Liver (tissue), 9 donors: ENCODE measurements around the gene MARK3. TPM values are rescaled to one million over a fixed set of nuclear protein-coding genes. Genes with fewer than 3 reads are reported as not detected.

Experiments used
- DNase-seq: peaks from one replicate; pipeline ENCODE4 v3.0.0-alpha.2; 2017; ENCODE audit warnings: low spot score
- H3K27ac ChIP-seq, 2 donors: one replicate each; pipeline ENCODE4 v1.7.0; 2013; ENCODE audit warnings: inconsistent platforms in 2 of 2, low read length in 2 of 2, control low read depth in 1 of 2, low read depth in 1 of 2, mild to moderate bottlenecking in 1 of 2
- H3K27me3 ChIP-seq, 4 donors: one replicate each; pipeline versions ENCODE4 v1.6.1 to v1.7.0; 2013; ENCODE audit warnings: low read length in 3 of 4, inconsistent platforms in 1 of 4, mild to moderate bottlenecking in 1 of 4, moderate library complexity in 1 of 4; ENCODE audit not compliant: control insufficient read depth in 4 of 4, insufficient read depth in 4 of 4
- H3K36me3 ChIP-seq, 4 donors: one replicate each; pipeline versions ENCODE4 v1.6.1 to v1.7.0; 2013; ENCODE audit warnings: low read length in 3 of 4, mild to moderate bottlenecking in 3 of 4, low read depth in 1 of 4, moderate library complexity in 1 of 4; ENCODE audit not compliant: control insufficient read depth in 4 of 4, insufficient read depth in 3 of 4
- H3K4me1 ChIP-seq, 4 donors: one replicate each; pipeline versions ENCODE4 v1.6.1 to v1.7.0; 2013; ENCODE audit warnings: low read length in 3 of 4, mild to moderate bottlenecking in 3 of 4, moderate library complexity in 1 of 4; ENCODE audit not compliant: control insufficient read depth in 4 of 4, insufficient read depth in 4 of 4
- H3K4me3 ChIP-seq, 3 donors: one replicate each; pipeline versions ENCODE4 v1.6.1 to v1.7.0; 2013; ENCODE audit warnings: low read length in 3 of 3, control low read depth in 1 of 3, low read depth in 1 of 3, mild to moderate bottlenecking in 1 of 3
- H3K9ac ChIP-seq, 2 donors: one replicate each; pipeline ENCODE4 v1.7.0; 2013; ENCODE audit warnings: low read length in 2 of 2, mild to moderate bottlenecking in 2 of 2, moderate library complexity in 2 of 2, control low read depth in 1 of 2, low read depth in 1 of 2
- H3K9me3 ChIP-seq, 4 donors: one replicate each; pipeline versions ENCODE4 v1.6.1 to v1.7.0; 2013; ENCODE audit warnings: low read length in 3 of 4; ENCODE audit not compliant: control insufficient read depth in 4 of 4
- EGR1 ChIP-seq, 2 donors: IDR thresholded peaks; 2 replicates each; pipeline ENCODE4 v1.6.1; 2016 to 2018; ENCODE audit warnings: antibody characterized with exemption in 2 of 2, low read depth in 2 of 2
- FOXA1 ChIP-seq: IDR thresholded peaks from 2 replicates; pipeline ENCODE4 v1.6.1; 2016; ENCODE audit warnings: antibody characterized with exemption
- FOXA2 ChIP-seq: IDR thresholded peaks from 2 replicates; pipeline ENCODE4 v1.6.1; 2016; ENCODE audit warnings: antibody characterized with exemption
- GABPA ChIP-seq, 2 donors: IDR thresholded peaks in 1 of 2; conservative IDR thresholded peaks in 1 of 2; 2 replicates each; pipeline ENCODE4 v1.6.1; 2016; ENCODE audit warnings: antibody characterized with exemption in 2 of 2, mild to moderate bottlenecking in 1 of 2, moderate library complexity in 1 of 2
- HNF4A ChIP-seq, 2 donors: conservative IDR thresholded peaks; 2 replicates each; pipeline ENCODE4 v1.6.1; 2016; ENCODE audit warnings: antibody characterized with exemption in 2 of 2, mild to moderate bottlenecking in 2 of 2
- HNF4G ChIP-seq: IDR thresholded peaks from 2 replicates; pipeline ENCODE4 v1.6.1; 2016; ENCODE audit warnings: antibody characterized with exemption
- JUND ChIP-seq, 2 donors: IDR thresholded peaks; 2 replicates each; pipeline ENCODE4 v1.6.1; 2016; ENCODE audit warnings: antibody characterized with exemption in 2 of 2
- NR2F2 ChIP-seq: IDR thresholded peaks from 2 replicates; pipeline ENCODE4 v1.6.1; 2016; ENCODE audit warnings: antibody characterized with exemption
- RAD21 ChIP-seq, 2 donors: IDR thresholded peaks; 2 replicates each; pipeline ENCODE4 v1.6.1; 2016; ENCODE audit warnings: antibody characterized with exemption in 2 of 2, mild to moderate bottlenecking in 2 of 2
- RXRA ChIP-seq, 2 donors: IDR thresholded peaks; 2 replicates each; pipeline ENCODE4 v1.6.1; 2017 to 2018; ENCODE audit warnings: antibody characterized with exemption in 2 of 2, mild to moderate bottlenecking in 1 of 2
- SP1 ChIP-seq: IDR thresholded peaks from 2 replicates; pipeline ENCODE4 v1.6.1; 2018; ENCODE audit warnings: antibody characterized with exemption, mild to moderate bottlenecking
- TAF1 ChIP-seq: conservative IDR thresholded peaks from 2 replicates; pipeline ENCODE4 v1.6.1; 2016; ENCODE audit warnings: antibody characterized with exemption, mild to moderate bottlenecking
- YY1 ChIP-seq: IDR thresholded peaks from 2 replicates; pipeline ENCODE4 v1.6.1; 2016; ENCODE audit warnings: antibody characterized with exemption, mild to moderate bottlenecking
- WGBS: extraction: QIAGEN DNeasy Blood & Tissue Kit; methylation state at CpG from one replicate; pipeline ENCODE4 v1.1.7; 2013; 5-methylcytosine and 5-hydroxymethylcytosine counted together
- polyA plus RNA-seq, 2 donors: library from polyadenylated mRNA; stranded (reverse) in 1 of 2; unstranded in 1 of 2; fragments of 200-250 nt in 1 of 2; fragments of >200 nt in 1 of 2; fragmentation: Nextera tagmentation in 1 of 2; extraction: Ambion mirVana in 1 of 2; gene quantifications; one replicate each; pipeline versions ENCODE4 v1.2.1 to v1.2.3, GENCODE V29; 2013 to 2015
- total RNA-seq, 2 donors: library from RNA; depleted of rRNA; stranded (reverse); fragments of >200 nt; gene quantifications; one replicate each; pipeline ENCODE4 v1.2.3, GENCODE V29; 2014
- TF ChIP-seq, protein P1 (sequence below): IDR thresholded peaks from 2 replicates; pipeline ENCODE4 v1.6.1; 2016; ENCODE audit warnings: antibody characterized with exemption
- TF ChIP-seq, protein P2 (sequence below): IDR thresholded peaks from 2 replicates; pipeline ENCODE4 v1.6.1; 2016; ENCODE audit warnings: antibody characterized with exemption
- TF ChIP-seq, protein P3 (sequence below): IDR thresholded peaks from 2 replicates; pipeline ENCODE4 v1.6.1; 2016; ENCODE audit warnings: antibody characterized with exemption
- TF ChIP-seq, protein P4 (sequence below): fragments of 150-350 bp; IDR thresholded peaks from 2 replicates; pipeline ENCODE4 v1.5.1; 2017; ENCODE audit warnings: improper control_type of control experiment, low read depth, low read length; ENCODE audit not compliant: missing input control
- donor health status: healthy.
- donor health status: healthy.
- donor health status: healthy.
- donor health status: healthy.
- donor health status: healthy.

The MARK3 gene
- total and polyA plus RNA-seq, 4 donors: 14.1 to 86.0 (median 33.0) TPM

DNA sequence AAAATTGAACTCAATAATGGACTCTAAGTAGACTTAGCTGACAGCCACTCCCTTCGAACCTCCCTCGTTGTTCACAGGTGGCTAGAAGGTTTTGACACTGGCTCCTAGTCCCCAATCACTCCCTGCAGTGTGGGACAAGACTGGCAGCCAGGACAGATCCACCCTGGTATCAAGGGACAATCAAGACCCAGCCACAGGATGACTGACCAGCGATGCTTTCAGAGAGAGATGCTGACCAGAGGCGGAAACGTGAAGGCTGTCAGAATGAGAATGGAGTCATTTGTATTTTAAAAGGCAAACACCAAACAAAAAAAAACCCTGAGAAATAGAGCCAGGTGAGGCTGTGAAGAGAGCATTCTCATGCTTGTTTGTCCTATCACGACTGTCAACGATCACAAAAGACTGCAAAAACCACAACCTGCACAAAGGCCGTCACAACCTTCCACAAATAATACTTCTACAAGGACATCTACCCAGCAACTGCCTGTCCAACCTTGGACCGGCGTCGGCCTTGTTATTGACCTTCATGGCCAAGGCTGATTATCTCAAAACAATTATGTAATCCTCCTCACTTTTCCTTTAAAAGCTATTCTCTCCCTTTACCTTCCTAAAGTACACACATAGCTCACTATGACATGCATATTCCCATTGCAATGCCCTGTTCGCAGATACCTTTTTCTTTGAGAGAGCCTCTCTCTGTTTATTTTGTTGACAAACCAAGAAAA lies 38.0 kb upstream of the MARK3 start:
- no peak overlapping the region for H3K27ac ChIP-seq
- no peaks in the 10 kb centered on the region for H3K9me3 ChIP-seq
- 39% methylated on average over 12 of the region's 12 CpGs for WGBS
- TF ChIP-seq, protein P1, sequence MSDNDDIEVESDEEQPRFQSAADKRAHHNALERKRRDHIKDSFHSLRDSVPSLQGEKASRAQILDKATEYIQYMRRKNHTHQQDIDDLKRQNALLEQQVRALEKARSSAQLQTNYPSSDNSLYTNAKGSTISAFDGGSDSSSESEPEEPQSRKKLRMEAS: no peak
- TF ChIP-seq EGR1 (IDR thresholded peaks at IDR 0.05; ENCODE audit: low read depth in 2 of 2) (no peak), HNF4A (conservative IDR thresholded peaks at IDR 0.05) (no peak), JUND (IDR thresholded peaks at IDR 0.05) (no peak), RAD21 (IDR thresholded peaks at IDR 0.05) (no peak), TAF1 (no peak), FOXA1 (no peak), HNF4G (no peak), RXRA (IDR thresholded peaks at IDR 0.05) (no peak), YY1 (no peak), NR2F2 (no peak)
- TF ChIP-seq, protein P2, sequence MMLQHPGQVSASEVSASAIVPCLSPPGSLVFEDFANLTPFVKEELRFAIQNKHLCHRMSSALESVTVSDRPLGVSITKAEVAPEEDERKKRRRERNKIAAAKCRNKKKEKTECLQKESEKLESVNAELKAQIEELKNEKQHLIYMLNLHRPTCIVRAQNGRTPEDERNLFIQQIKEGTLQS: no peak
- H3K27me3 ChIP-seq: no peaks in the 10 kb centered on the region
- DNase-seq: no peak
- peaks cover 3 to 25% (median 22%) of the 10 kb centered on the region in 4 donors for H3K36me3 ChIP-seq
- no peak overlapping the region for H3K9ac ChIP-seq
- H3K4me1 ChIP-seq: peaks cover 0 to 10% (median 2%) of the 10 kb centered on the region in 4 donors
- no peak overlapping the region for H3K4me3 ChIP-seq

DNA sequence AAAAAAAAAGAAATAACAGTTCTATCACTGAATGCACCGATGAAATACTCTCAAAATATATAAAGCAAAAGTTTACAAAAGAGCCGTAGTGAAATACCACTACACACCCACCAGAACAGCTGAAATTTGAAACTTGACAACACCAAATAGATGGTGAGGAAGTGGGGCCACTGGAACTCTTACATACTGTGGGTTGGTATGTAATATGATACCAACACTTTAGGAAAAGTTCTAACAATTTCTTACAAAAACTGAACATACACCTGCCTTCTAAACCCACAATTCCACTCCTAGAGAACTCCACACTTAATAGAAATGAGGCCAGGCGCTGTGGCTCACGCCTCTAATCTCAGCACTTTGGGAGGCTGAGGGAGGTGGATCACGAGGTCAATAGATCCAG lies 37.1 kb upstream of the MARK3 start:
- Histone ChIP-seq H3K4me1 (peaks cover 0 to 4% (median 1%) of the 10 kb centered on the region in 4 donors), H3K4me3 (no peak overlapping the region), H3K9me3 (no peaks in the 10 kb centered on the region), H3K36me3 (peaks cover 3 to 16% (median 13%) of the 10 kb centered on the region in 4 donors), H3K27ac (no peak overlapping the region), H3K9ac (no peak overlapping the region), H3K27me3 (no peaks in the 10 kb centered on the region)
- WGBS: 84% methylated on average over 5 of the region's 5 CpGs
- TF ChIP-seq HNF4A (conservative IDR thresholded peaks at IDR 0.05): no peak
- no peak for TF ChIP-seq TAF1
- no peak for TF ChIP-seq HNF4G
- DNase-seq: no peak

DNA sequence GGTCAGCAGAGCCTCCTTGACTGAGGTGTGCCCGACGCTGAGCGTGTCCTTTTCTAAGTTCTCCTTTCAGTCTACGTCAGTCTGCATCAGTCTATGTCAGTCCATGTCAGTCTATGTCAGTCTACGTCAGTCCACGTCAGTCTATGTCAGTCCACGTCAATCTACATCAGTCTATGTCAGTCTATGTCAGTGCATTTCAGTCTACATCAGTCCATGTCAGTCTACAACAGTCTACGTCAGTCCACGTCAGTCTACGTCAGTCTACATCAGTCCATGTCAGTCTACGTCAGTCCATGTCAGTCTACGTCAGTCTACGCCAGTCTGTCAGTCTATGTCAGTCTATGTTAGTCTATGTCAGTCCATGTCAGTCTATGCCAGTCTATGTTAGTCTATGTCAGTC lies 35.2 kb upstream of the MARK3 start:
- 94% methylated on average over 13 of the region's 13 CpGs for WGBS
- TF ChIP-seq TAF1: no peak
- no peak for TF ChIP-seq GABPA (IDR thresholded peaks at IDR 0.05 in 1 of 2, conservative IDR thresholded peaks at IDR 0.05 in 1 of 2)
- Histone ChIP-seq H3K27me3 (no peaks in the 10 kb centered on the region), H3K9me3 (no peaks in the 10 kb centered on the region), H3K36me3 (no peaks in the 10 kb centered on the region), H3K4me3 (no peak overlapping the region), H3K9ac (no peak overlapping the region), H3K27ac (no peak overlapping the region), H3K4me1 (peaks cover 0 to 4% (median 0%) of the 10 kb centered on the region in 4 donors)
- DNase-seq: no peak

DNA sequence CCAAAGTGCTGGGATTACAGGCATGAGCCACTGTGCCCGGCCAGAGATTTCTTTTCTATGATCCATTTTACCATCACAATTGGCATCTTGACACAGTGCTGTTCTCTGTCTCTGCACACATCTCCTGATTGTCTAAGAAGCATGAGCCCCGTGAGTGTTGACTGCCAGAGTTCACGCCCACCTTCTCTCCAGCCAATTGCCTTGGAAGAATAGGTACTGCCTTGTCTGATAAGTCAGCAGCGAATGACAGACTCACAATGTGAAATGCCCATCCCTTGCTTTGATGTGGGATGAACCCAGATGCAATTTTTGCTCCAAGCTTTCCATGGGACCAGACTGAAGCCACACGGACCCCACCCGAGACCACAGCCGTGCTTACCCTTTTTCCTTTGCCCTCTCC lies 31.9 kb upstream of the MARK3 start:
- H3K9me3 ChIP-seq: no peaks in the 10 kb centered on the region
- H3K9ac ChIP-seq: no peak overlapping the region
- no peak overlapping the region for H3K4me3 ChIP-seq
- peaks cover 0 to 2% (median 0%) of the 10 kb centered on the region in 4 donors for H3K4me1 ChIP-seq
- no peak for DNase-seq
- H3K27ac ChIP-seq: no peak overlapping the region
- 84% methylated on average over 7 of the region's 7 CpGs for WGBS
- no peaks in the 10 kb centered on the region for H3K27me3 ChIP-seq
- no peaks in the 10 kb centered on the region for H3K36me3 ChIP-seq
- TF ChIP-seq JUND (IDR thresholded peaks at IDR 0.05) (no peak), FOXA1 (no peak), HNF4A (conservative IDR thresholded peaks at IDR 0.05) (no peak), HNF4G (no peak), NR2F2 (no peak), YY1 (no peak), SP1 (no peak), RXRA (IDR thresholded peaks at IDR 0.05) (no peak), EGR1 (IDR thresholded peaks at IDR 0.05; ENCODE audit: low read depth in 2 of 2) (no peak), RAD21 (IDR thresholded peaks at IDR 0.05) (no peak), TAF1 (no peak), GABPA (IDR thresholded peaks at IDR 0.05 in 1 of 2, conservative IDR thresholded peaks at IDR 0.05 in 1 of 2) (no peak), FOXA2 (no peak)
- TF ChIP-seq, protein P3, sequence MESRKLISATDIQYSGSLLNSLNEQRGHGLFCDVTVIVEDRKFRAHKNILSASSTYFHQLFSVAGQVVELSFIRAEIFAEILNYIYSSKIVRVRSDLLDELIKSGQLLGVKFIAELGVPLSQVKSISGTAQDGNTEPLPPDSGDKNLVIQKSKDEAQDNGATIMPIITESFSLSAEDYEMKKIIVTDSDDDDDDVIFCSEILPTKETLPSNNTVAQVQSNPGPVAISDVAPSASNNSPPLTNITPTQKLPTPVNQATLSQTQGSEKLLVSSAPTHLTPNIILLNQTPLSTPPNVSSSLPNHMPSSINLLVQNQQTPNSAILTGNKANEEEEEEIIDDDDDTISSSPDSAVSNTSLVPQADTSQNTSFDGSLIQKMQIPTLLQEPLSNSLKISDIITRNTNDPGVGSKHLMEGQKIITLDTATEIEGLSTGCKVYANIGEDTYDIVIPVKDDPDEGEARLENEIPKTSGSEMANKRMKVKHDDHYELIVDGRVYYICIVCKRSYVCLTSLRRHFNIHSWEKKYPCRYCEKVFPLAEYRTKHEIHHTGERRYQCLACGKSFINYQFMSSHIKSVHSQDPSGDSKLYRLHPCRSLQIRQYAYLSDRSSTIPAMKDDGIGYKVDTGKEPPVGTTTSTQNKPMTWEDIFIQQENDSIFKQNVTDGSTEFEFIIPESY: no peak
- TF ChIP-seq, protein P1: no peak
- TF ChIP-seq, protein P2: no peak
- TF ChIP-seq, protein P4, sequence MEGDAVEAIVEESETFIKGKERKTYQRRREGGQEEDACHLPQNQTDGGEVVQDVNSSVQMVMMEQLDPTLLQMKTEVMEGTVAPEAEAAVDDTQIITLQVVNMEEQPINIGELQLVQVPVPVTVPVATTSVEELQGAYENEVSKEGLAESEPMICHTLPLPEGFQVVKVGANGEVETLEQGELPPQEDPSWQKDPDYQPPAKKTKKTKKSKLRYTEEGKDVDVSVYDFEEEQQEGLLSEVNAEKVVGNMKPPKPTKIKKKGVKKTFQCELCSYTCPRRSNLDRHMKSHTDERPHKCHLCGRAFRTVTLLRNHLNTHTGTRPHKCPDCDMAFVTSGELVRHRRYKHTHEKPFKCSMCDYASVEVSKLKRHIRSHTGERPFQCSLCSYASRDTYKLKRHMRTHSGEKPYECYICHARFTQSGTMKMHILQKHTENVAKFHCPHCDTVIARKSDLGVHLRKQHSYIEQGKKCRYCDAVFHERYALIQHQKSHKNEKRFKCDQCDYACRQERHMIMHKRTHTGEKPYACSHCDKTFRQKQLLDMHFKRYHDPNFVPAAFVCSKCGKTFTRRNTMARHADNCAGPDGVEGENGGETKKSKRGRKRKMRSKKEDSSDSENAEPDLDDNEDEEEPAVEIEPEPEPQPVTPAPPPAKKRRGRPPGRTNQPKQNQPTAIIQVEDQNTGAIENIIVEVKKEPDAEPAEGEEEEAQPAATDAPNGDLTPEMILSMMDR: no peak
